Daoy (cell line): ENCODE results near the gene S100A10. TPM values are rescaled to one million over a fixed set of nuclear protein-coding genes. Genes with fewer than 3 reads are reported as not detected.

Experiments
- DNase-seq: peaks from one replicate; pipeline ENCODE4 v3.0.0-alpha.2; 2015; ENCODE audit warnings: low read depth
- total RNA-seq: library from RNA; depleted of rRNA; stranded (reverse); fragments of >200 nt; shearing (Covaris generic); gene quantifications from 2 replicates; pipeline ENCODE4 v1.2.3, GENCODE V29; 2014

The S100A10 gene
- total RNA-seq, 1 experiment from 2014 or later = 77.3 TPM

GRCh38 chr1:152013664-152014237 is 20.1 kb upstream of the S100A10 start:
- peak; percentile 52 for DNase-seq

GRCh38 chr1:152009691-152010090 is 16.0 kb upstream of the S100A10 start:
- DNase-seq = no peak

GRCh38 chr1:152007047-152007446 is 13.4 kb upstream of the S100A10 start:
- DNase-seq = no peak

DNA sequence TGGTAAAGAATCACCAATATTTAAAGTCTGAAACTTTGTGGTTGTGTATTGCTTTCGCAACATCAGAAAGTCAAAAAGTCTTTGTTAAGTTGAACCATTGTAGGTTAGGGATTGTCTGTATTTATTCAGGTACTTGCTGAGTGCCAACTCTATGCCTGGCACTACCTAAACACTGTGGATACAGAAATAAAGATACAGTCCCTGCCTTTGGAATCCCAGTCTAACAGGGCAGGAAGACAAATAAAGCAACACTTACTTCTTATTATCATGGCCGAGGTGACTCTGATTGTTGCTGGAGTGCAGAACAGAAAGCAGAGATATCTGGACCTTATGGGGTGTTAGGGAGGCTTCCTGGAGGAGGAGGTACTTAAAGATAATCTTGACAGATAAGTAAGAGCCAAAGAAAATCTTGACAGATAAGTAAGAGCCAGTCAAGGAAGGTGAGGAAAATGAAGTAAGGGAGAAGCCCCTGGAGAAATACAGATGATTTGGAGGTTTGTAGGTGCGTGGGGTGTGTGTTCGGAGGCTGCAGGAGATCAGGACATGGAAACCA is 11.8 kb upstream of the S100A10 start:
- DNase-seq = no peak

- DNase-seq = no peak
Measured at GRCh38 chr1:152003846-152004442, 10.3 kb upstream of the S100A10 start.

DNA sequence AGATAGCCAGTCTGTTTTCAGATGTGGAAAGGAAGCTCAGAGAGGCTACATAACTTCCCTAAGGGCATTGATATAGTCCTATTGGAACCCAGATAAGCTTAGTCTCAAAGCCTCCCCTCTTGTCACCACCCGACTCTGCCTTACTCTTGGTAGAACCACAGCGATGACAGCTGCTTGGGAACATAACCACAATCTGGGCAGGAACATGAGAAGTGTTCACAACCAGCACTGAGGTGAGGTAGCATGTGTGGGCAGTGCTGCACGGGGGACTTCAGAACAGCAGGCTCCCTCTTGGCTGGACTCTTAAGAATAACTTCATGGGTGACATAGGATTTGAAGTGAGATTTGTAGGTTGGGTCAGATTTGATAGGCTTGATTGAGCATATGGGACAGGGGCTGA is 9.3 kb upstream of the S100A10 start:
- DNase-seq = no peak

DNA sequence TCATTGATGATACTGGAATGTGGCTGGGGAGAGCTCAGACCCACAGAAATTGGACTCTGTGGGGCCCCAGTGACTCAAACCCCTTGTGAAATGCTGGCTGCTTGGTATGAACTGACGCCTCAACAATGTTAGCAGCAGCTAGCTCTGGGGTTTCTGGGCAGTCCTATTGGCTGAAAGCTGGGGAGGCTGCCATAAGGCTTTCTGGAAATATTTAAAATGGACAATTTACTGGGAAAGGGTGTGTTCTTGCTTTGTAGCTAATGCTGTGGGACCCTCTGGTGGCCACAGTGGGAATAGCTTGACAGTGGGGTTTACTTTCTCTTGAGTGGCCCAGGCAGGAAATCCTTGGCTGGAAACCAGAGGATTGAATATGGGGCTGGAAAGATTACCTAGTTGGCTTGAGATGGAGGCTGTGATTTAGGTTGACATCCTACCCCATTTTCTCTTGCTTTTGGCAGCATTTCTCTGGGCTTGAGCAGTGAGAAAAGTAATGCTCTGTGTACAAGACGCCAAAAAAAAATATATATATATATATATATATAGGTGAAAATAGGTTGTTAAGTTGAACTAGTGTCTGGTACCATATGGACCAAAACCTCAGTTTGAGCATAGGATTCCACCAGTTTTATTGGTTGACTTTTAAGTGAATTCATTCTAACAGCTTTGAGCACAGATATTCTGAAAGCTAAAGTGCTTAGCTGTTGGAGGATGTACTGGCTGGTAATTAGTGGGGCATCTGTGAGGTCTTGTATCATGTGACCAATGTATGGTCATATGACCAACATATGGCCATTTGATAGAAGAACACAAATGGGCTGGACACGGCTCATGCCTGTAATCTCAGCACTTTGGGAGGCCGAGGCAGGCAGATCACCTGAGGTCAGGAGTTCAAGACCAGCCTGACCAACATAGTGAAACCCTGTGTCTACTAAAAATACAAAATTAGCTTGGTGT is 8.2 kb upstream of the S100A10 start:
- peak; percentile 84 for DNase-seq

GRCh38 chr1:152000964-152001630 is 7.4 kb upstream of the S100A10 start:
- DNase-seq = no peak

DNA sequence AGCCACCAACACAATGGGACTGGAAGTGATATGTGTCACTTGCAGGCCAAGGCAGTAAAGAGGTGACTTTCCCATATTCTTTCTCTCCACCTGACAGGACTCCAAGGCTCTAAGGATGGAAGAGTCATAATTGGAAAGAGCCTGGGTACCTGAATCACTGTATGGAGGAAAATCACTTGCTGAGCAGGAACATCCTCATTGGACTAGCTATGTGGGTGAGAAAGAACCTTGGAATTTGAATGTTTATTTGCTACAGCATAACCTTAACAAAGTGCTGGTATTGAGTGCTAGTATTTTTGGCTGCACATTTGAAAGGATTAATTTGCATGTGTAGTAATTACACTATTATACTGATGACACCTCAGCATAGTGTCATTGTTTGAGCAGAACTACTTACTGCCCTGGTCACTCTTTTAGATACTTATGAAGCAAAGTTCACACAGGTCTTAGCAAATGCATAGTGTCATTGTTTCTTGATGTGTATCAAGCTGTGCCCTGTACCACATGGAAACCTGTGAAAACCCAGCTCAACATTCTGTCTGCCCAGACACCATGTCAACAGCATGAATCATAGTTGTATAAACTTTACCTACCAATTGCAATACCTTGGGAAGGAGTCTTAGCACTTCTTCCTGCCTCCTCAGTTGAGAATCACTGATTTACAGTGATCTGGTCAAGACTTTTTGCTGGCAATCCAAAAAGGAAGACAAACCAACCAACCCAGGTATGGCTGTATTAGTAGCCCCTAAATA is 5.1 kb upstream of the S100A10 start:
- peak; percentile 47 for DNase-seq

- DNase-seq = no peak
Measured at GRCh38 chr1:151997284-151997570, 3.6 kb upstream of the S100A10 start.

GRCh38 chr1:151995774-151996173 is 2.1 kb upstream of the S100A10 start:
- no peak for DNase-seq

GRCh38 chr1:151994956-151995355 is 1.3 kb upstream of the S100A10 start:
- DNase-seq = peak; percentile 96

DNA sequence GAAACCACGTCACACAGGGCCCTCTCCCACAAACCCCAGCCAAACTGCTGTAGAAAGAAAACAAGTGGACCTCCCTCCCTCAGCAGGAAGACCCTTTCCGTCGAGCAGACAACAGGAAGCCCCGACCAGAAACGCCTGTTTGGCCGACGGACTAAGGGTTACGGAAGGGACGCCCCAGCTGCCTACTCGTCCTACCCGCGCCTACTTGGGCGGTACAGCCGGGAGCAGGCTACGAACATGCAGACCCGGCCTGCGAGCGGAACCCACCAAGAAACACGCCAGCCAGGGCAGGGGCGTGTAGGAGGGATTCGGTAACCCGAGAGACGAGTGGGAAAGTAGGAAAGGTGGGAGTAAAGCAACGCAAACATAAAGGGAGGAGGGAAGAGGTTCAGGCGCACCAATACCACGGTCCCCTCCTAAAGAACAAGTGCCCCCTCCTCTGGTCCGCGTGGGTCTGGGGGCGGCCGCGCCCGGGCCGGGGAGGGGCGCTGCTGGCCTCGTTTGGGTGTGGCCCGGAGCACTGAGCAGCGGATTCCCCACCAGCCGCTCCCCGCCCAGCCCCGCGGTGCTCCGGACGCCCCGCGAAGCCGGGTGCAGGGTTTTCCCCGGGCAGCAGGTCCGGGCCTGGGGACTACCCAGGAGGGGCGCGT is 450 bp downstream of the S100A10 start:
- peak; percentile 65 for DNase-seq

- DNase-seq = peak; percentile 99
Measured at GRCh38 chr1:151992303-151993083, 1.2 kb downstream of the S100A10 start.

- DNase-seq = peak; percentile 54
Measured at GRCh38 chr1:151991663-151992302, 1.9 kb downstream of the S100A10 start.

DNA sequence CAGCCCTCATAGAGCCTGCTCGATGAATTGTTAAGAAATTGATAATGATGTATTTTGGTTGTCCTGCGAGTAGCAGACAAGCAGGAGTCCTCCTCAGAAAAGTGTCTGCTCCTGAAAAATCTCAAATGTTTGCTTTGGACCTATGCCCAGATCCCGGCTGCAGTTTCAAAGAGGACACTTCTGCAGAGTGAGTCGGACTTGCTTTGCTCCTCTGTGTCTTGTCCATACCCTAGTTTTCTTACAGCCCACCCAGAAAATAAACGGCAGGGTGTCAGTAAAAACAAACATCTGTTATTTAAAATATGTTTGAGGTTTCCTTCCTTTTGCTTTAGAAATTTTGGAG is 2.8 kb downstream of the S100A10 start:
- DNase-seq = peak; percentile 75

- DNase-seq = no peak
Measured at GRCh38 chr1:151990058-151990855, 3.4 kb downstream of the S100A10 start.

DNA sequence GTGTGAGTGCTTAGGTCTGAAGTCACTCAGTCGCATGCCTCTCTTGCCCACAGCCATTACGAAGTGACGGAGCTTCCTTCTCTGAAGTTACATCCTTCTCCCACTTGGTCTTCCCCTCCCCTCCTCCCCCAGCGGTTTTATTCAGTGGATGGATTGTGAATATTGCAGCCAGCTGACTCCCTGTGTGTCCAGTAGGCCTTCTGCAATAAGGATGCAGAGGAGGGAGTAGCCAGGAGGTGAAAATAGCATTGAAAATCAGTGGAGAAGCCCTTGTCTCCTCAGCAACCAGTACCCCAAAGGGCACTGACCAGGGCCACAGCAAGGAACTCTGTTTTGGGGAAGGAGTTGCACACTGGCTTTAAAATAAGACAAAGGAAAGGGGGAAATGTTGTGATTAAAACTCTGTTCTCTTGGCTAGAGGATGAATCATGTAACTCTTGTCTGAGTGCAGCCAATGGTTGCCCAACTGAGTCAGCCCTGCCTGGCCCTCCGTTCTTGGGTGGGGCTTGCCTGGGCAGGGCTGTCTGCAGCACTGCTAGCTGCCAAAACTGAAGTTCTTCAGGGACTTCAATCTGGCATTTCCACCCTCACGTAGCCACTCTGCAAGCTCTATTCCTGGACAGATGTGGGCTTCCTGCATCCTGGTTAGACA is 4.3 kb downstream of the S100A10 start:
- peak; percentile 95 for DNase-seq
